HEK293 (cell line): Measurements from ENCODE around the gene CRYZL1.

Experiments
- CTCF ChIA-PET: fragments of 350-600 bp; formaldehyde crosslinking; extraction: SDS; loops from one replicate; lab custom pipeline; 2021; ENCODE audit warnings: antibody characterized with exemption; lab: Yijun Ruan, JAX
- POLR2A ChIA-PET: fragments of 300-600 bp; formaldehyde crosslinking; extraction: SDS; loops from one replicate; lab custom pipeline; 2020; ENCODE audit warnings: antibody characterized with exemption, inconsistent platforms; lab: Yijun Ruan, JAX
- H3K27ac ChIP-seq: fragments of 200-500 bp; sonication (Bioruptor generic); 2 replicates; pipeline ENCODE4 v1.5.1; 2014; ENCODE audit warnings: low read depth, low read length, control low read depth, inconsistent platforms; ENCODE audit errors: extremely low read depth
- H3K36me3 ChIP-seq, 2 experiments: fragments of 200-500 bp in 1 of 2; sonication (Bioruptor generic) in 1 of 2; 1 replicate in 1 of 2; 2 replicates in 1 of 2; pipeline ENCODE4 v1.5.1; 2014 to 2017; ENCODE audit warnings: inconsistent platforms in 2 of 2, low read length in 2 of 2; ENCODE audit not compliant: control insufficient read depth in 2 of 2, insufficient read depth in 1 of 2
- H3K4me1 ChIP-seq: fragments of 200-500 bp; sonication (Bioruptor generic); 2 replicates; pipeline ENCODE4 v1.5.1; 2014; ENCODE audit warnings: mild to moderate bottlenecking, low read length, inconsistent platforms; ENCODE audit not compliant: control insufficient read depth, insufficient read depth
- H3K4me3 ChIP-seq: 2 replicates; pipeline ENCODE4 v1.5.1; 2011; ENCODE audit warnings: low read depth, mild to moderate bottlenecking, control low read depth, low read length, moderate library complexity
- H3K9me3 ChIP-seq: fragments of 200-500 bp; sonication (Bioruptor generic); 2 replicates; pipeline ENCODE4 v1.5.1; 2014; ENCODE audit warnings: low read depth, low read length, inconsistent platforms; ENCODE audit not compliant: control insufficient read depth, insufficient read depth
- HOXA7 ChIP-seq: sonication (generic); formaldehyde crosslinking; IDR thresholded peaks from 2 replicates; pipeline ENCODE4 v1.8.1; 2022; ENCODE audit warnings: missing genetic modification reagents, borderline replicate concordance
- PATZ1 ChIP-seq: fragments of 450-650 bp; formaldehyde crosslinking; IDR thresholded peaks from 2 replicates; pipeline ENCODE4 v1.5.1; 2016; ENCODE audit warnings: missing biosample characterization, missing genetic modification characterization
- PRDM1 ChIP-seq: fragments of 450-650 bp; formaldehyde crosslinking; IDR thresholded peaks from 2 replicates; pipeline ENCODE4; 2016; ENCODE audit warnings: missing biosample characterization, missing genetic modification characterization
- SP2 ChIP-seq: fragments of 450-650 bp; formaldehyde crosslinking; IDR thresholded peaks from 2 replicates; pipeline ENCODE4 v1.5.1; 2016; ENCODE audit warnings: missing biosample characterization, missing genetic modification characterization
- SP7 ChIP-seq: fragments of 450-650 bp; formaldehyde crosslinking; IDR thresholded peaks from 2 replicates; pipeline ENCODE4 v1.5.1; 2016; ENCODE audit warnings: missing biosample characterization, missing genetic modification characterization
- TRIM28 ChIP-seq: IDR thresholded peaks from 2 replicates; pipeline ENCODE4 v1.6.1; 2011; ENCODE audit warnings: low read length, control low read depth, borderline replicate concordance
- ZBTB17 ChIP-seq: fragments of 450-650 bp; formaldehyde crosslinking; IDR thresholded peaks from 2 replicates; pipeline ENCODE4 v1.5.1; 2016; ENCODE audit warnings: missing biosample characterization, missing genetic modification characterization
- ZFP37 ChIP-seq: fragments of 450-650 bp; formaldehyde crosslinking; IDR thresholded peaks from 2 replicates; pipeline ENCODE4 v1.5.1; 2016; ENCODE audit warnings: missing biosample characterization, missing genetic modification characterization
- ZIC2 ChIP-seq: fragments of 450-650 bp; formaldehyde crosslinking; IDR thresholded peaks from 2 replicates; pipeline ENCODE4 v1.5.1; 2016; ENCODE audit warnings: missing biosample characterization, missing genetic modification characterization
- ZNF121 ChIP-seq: fragments of 450-650 bp; formaldehyde crosslinking; IDR thresholded peaks from 2 replicates; pipeline ENCODE4 v1.5.1; 2016; ENCODE audit warnings: missing biosample characterization, missing genetic modification characterization
- ZNF148 ChIP-seq: fragments of 450-650 bp; formaldehyde crosslinking; IDR thresholded peaks from 2 replicates; pipeline ENCODE4 v1.5.0; 2017; ENCODE audit warnings: missing biosample characterization, missing genetic modification characterization, borderline replicate concordance
- ZNF175 ChIP-seq: fragments of 450-650 bp; formaldehyde crosslinking; IDR thresholded peaks from 2 replicates; pipeline ENCODE4 v1.5.1; 2016; ENCODE audit warnings: missing biosample characterization, missing genetic modification characterization
- ZNF266 ChIP-seq: fragments of 450-650 bp; formaldehyde crosslinking; IDR thresholded peaks from 2 replicates; pipeline ENCODE4 v1.5.1; 2016; ENCODE audit warnings: missing biosample characterization, missing genetic modification characterization, low read depth
- ZNF302 ChIP-seq: fragments of 450-650 bp; formaldehyde crosslinking; IDR thresholded peaks from 2 replicates; pipeline ENCODE4 v1.5.1; 2016; ENCODE audit warnings: missing biosample characterization, missing genetic modification characterization, low read depth
- ZNF366 ChIP-seq: fragments of 450-650 bp; formaldehyde crosslinking; conservative IDR thresholded peaks from 2 replicates; pipeline ENCODE4 v1.5.1; 2016; ENCODE audit warnings: missing biosample characterization, missing genetic modification characterization
- ZNF555 ChIP-seq: fragments of 450-650 bp; formaldehyde crosslinking; conservative IDR thresholded peaks from 2 replicates; pipeline ENCODE4 v1.5.1; 2017; ENCODE audit warnings: missing biosample characterization, mild to moderate bottlenecking, missing genetic modification characterization, inconsistent platforms
- ZNF645 ChIP-seq: fragments of 450-650 bp; formaldehyde crosslinking; IDR thresholded peaks from 2 replicates; pipeline ENCODE4; 2016; ENCODE audit warnings: missing biosample characterization, missing genetic modification characterization
- ZNF664 ChIP-seq: fragments of 450-650 bp; formaldehyde crosslinking; IDR thresholded peaks from 2 replicates; pipeline ENCODE4 v1.5.1; 2016; ENCODE audit warnings: missing biosample characterization, missing genetic modification characterization
- ZNF707 ChIP-seq: fragments of 450-650 bp; formaldehyde crosslinking; IDR thresholded peaks from 2 replicates; pipeline ENCODE4 v1.5.1; 2016; ENCODE audit warnings: missing biosample characterization, missing genetic modification characterization
- TF ChIP-seq, protein P1 (sequence below): fragments of 450-650 bp; IDR thresholded peaks from 2 replicates; pipeline ENCODE4 v1.5.1; 2018; ENCODE audit warnings: missing biosample characterization, mild to moderate bottlenecking, missing genetic modification characterization
- TF ChIP-seq, protein P2 (sequence below): fragments of 450-650 bp; formaldehyde crosslinking; IDR thresholded peaks from 2 replicates; pipeline ENCODE4 v1.5.1; 2017; ENCODE audit warnings: missing biosample characterization, missing genetic modification characterization
- TF ChIP-seq, protein P3 (sequence below): fragments of 450-650 bp; formaldehyde crosslinking; IDR thresholded peaks from 2 replicates; pipeline ENCODE4 v1.5.1; 2017; ENCODE audit warnings: missing biosample characterization, missing genetic modification characterization
- TF ChIP-seq, protein P4 (sequence below): fragments of 450-650 bp; formaldehyde crosslinking; IDR thresholded peaks from 2 replicates; pipeline ENCODE4 v1.5.1; 2017; ENCODE audit warnings: missing biosample characterization, missing genetic modification characterization

CRYZL1 gene

GRCh38 chr21:33650230-33650629, 8.7 kb upstream of the CRYZL1 start:
- Histone ChIP-seq H3K27ac (no peak overlapping the region), H3K4me1 (peaks cover 28% of the 10 kb centered on the region), H3K36me3 (no peaks in the 10 kb centered on the region), H3K9me3 (no peaks in the 10 kb centered on the region), H3K4me3 (no peak overlapping the region)
- ChIA-PET CTCF (interaction anchor here (0.6 to 1.2 kb wide), 6 partner anchors 8 to 953 kb away, joined by 3 to 5 read pairs (median 4); no protein-coding TSS in a partner anchor), POLR2A (interaction anchor here (0.5 to 0.9 kb wide), 3 partner anchors 13 to 127 kb away, joined by 3 to 4 read pairs (median 3); no protein-coding TSS in a partner anchor)
- TF ChIP-seq, protein P1, sequence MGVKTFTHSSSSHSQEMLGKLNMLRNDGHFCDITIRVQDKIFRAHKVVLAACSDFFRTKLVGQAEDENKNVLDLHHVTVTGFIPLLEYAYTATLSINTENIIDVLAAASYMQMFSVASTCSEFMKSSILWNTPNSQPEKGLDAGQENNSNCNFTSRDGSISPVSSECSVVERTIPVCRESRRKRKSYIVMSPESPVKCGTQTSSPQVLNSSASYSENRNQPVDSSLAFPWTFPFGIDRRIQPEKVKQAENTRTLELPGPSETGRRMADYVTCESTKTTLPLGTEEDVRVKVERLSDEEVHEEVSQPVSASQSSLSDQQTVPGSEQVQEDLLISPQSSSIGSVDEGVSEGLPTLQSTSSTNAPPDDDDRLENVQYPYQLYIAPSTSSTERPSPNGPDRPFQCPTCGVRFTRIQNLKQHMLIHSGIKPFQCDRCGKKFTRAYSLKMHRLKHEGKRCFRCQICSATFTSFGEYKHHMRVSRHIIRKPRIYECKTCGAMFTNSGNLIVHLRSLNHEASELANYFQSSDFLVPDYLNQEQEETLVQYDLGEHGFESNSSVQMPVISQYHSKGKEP (tag by site-specific recombination) = 0 out of 2 replicates have a peak, but pooled peaks have one; percentile 25
- TF ChIP-seq ZBTB17 (tag by site-specific recombination) (0 out of 2 replicates have a peak, but pooled peaks have one; percentile 41), ZNF645 (tag by site-specific recombination) (no peak), ZNF366 (tag by site-specific recombination) (0 out of 2 replicates have a peak, but pooled peaks have one; percentile 9), TRIM28 (peak; percentile 91), ZIC2 (tag by site-specific recombination) (no peak), ZNF707 (tag by site-specific recombination) (no peak), SP7 (0 out of 2 replicates have a peak, but pooled peaks have one; percentile 12)
- TF ChIP-seq, protein P2, sequence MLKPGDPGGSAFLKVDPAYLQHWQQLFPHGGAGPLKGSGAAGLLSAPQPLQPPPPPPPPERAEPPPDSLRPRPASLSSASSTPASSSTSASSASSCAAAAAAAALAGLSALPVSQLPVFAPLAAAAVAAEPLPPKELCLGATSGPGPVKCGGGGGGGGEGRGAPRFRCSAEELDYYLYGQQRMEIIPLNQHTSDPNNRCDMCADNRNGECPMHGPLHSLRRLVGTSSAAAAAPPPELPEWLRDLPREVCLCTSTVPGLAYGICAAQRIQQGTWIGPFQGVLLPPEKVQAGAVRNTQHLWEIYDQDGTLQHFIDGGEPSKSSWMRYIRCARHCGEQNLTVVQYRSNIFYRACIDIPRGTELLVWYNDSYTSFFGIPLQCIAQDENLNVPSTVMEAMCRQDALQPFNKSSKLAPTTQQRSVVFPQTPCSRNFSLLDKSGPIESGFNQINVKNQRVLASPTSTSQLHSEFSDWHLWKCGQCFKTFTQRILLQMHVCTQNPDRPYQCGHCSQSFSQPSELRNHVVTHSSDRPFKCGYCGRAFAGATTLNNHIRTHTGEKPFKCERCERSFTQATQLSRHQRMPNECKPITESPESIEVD = peak; percentile 65
- TF ChIP-seq, protein P3, sequence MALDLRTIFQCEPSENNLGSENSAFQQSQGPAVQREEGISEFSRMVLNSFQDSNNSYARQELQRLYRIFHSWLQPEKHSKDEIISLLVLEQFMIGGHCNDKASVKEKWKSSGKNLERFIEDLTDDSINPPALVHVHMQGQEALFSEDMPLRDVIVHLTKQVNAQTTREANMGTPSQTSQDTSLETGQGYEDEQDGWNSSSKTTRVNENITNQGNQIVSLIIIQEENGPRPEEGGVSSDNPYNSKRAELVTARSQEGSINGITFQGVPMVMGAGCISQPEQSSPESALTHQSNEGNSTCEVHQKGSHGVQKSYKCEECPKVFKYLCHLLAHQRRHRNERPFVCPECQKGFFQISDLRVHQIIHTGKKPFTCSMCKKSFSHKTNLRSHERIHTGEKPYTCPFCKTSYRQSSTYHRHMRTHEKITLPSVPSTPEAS (tag by site-specific recombination) = peak; percentile 52; the same call in 1 of the 2 replicates

GRCh38 chr21:33648555-33648954, 7.0 kb upstream of the CRYZL1 start:
- ChIA-PET POLR2A (no interaction called here), CTCF (interaction anchor here (0.6 to 0.7 kb wide), 2 partner anchors 22 to 56 kb away, joined by 3 to 4 read pairs; no protein-coding TSS in a partner anchor)
- H3K4me3 ChIP-seq = no peak overlapping the region
- no peaks in the 10 kb centered on the region for H3K9me3 ChIP-seq
- peaks cover 32% of the 10 kb centered on the region for H3K4me1 ChIP-seq
- H3K27ac ChIP-seq = no peak overlapping the region
- H3K36me3 ChIP-seq = no peaks in the 10 kb centered on the region
- TF ChIP-seq ZNF555 = no peak
- TF ChIP-seq ZNF121 (tag by site-specific recombination) = peak; percentile 99
- TF ChIP-seq ZFP37 (tag by site-specific recombination) = no peak
- TF ChIP-seq PRDM1 (tag by site-specific recombination) = 0 out of 2 replicates have a peak, but pooled peaks have one; percentile 85
- TF ChIP-seq ZNF366 (tag by site-specific recombination) = peak; percentile 43; the same call in 1 of the 2 replicates
- no peak for TF ChIP-seq HOXA7 (CRISPR knock-in tag)
- TF ChIP-seq, protein P4, sequence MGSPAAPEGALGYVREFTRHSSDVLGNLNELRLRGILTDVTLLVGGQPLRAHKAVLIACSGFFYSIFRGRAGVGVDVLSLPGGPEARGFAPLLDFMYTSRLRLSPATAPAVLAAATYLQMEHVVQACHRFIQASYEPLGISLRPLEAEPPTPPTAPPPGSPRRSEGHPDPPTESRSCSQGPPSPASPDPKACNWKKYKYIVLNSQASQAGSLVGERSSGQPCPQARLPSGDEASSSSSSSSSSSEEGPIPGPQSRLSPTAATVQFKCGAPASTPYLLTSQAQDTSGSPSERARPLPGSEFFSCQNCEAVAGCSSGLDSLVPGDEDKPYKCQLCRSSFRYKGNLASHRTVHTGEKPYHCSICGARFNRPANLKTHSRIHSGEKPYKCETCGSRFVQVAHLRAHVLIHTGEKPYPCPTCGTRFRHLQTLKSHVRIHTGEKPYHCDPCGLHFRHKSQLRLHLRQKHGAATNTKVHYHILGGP (tag by site-specific recombination) = no peak
- no peak for TF ChIP-seq SP2 (tag by site-specific recombination)
- TF ChIP-seq PATZ1 = no peak
- no peak for TF ChIP-seq ZNF664
- TF ChIP-seq ZNF148 (tag by site-specific recombination) = no peak
- no peak for TF ChIP-seq ZNF302 (tag by site-specific recombination)
- no peak for TF ChIP-seq ZNF175
- TF ChIP-seq ZNF266 (tag by site-specific recombination) = no peak
